Activated CD4-positive, alpha-beta T cell treated with anti-CD3 and anti-CD28 coated beads for 4 hours (primary cell): ENCODE results near the gene ABCB10.

Source experiments
- DNase-seq, 2 donors: peaks; one replicate each; pipeline ENCODE4 v3.0.0-alpha.2; 2020

ABCB10 gene

GRCh38 chr1:229470406-229471043, 88.0 kb downstream of the ABCB10 start:
- no peak for DNase-seq

DNA sequence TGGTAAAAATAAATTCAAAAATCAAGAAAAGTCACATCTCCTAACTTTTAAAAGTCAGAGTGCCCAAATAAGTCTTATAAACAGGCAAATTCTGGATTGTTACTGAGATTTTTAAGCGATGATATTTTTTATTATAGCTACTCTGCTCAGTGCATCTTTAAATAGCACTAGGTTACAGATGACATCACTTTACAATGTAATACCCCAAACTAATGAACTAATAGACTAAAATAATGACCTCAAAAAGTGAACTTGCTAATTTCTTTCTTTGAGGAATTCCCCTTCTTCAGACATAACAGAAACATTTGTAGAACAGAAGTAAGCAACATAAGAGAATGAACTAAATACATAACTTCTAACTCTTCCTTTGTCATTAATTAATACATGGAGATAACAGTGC, 91.6 kb downstream of the ABCB10 start:
- DNase-seq, result no peak
